HG03060 (cell line): ENCODE data around the gene CFAP61.

ENCODE experiments used
- ATAC-seq: cut with Tn5 transposase; IDR thresholded peaks from one replicate; pipeline ENCODE4 v1.9.1; 2021; ENCODE audit warnings: low read depth, moderate number of reproducible peaks; ENCODE audit not compliant: unreplicated experiment

The CFAP61 gene

DNA sequence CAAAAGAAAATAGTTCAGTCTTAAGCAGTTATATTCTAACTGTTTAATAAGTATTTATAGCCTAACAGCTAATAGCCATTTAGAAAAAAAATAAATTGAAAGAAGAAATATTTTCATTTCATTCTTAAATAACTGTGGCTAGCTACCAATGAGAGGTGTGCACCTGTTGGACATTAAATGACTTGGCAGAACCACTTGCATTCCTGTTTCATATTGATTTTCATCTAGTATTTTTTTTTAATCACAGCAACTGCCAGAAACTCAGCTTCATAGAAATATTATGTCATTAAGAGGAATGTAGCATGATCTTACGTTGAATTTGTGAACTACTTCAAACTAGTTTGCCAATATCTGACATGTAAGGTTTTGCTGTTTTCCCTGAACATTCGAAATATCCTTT is 25.0 kb upstream of the CFAP61 start:
- no peak for ATAC-seq

GRCh38 chr20:20031790-20032189 is 20.5 kb upstream of the CFAP61 start:
- no peak for ATAC-seq

- no peak for ATAC-seq
Observed at GRCh38 chr20:20034486-20034885, 17.8 kb upstream of the CFAP61 start.

GRCh38 chr20:20036756-20037155 is 15.6 kb upstream of the CFAP61 start:
- ATAC-seq = no peak

GRCh38 chr20:20037960-20038359 is 14.4 kb upstream of the CFAP61 start:
- ATAC-seq = no peak

DNA sequence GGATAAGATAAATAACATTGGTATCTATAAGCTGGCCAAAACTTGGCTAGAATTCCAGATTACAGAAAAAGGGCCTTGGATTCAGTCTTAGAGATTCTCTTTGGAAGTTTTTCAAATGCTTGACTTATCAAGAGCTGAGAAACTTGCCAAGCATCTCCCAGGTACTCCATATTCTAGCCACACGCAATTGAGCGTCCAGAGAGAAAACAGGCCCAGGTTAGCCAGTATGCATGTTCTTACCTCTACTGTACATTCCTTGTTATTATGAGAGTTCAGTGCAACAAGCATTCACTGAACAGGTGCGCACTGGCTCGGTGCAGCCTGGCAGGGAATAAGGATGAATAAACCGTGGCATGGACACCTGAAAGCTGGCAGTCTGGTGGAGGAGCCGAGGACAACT is 13.7 kb upstream of the CFAP61 start:
- no peak for ATAC-seq

DNA sequence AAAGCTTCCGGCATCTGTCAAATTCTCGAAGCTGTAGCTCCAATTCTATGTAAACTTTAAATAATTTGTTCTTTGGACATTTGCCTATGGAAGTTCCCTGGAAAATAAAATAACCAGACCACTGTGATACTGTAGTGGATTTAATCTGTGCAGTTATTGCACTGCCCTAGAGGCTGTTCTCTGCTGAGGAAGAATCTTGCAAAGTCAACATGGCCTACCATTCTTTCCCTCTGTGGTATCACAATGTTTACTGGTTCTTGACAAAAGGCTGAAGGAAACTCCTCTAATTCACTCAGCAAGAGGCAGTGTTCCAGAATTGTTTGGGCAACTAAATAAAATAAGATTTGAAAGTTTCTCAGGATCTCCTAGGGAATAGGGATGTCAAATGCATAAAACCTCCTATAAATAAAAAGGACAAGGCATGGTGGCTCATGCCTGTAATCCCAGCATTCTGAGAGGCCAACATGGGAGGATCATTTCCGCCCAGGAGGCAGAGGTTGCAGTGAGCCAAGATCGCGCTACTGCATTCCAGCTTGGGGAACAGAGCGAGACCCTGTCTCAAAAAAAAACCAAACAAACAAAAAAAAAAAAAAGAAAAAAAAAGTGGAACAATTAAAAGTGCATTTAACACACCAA is 12.5 kb upstream of the CFAP61 start:
- no peak for ATAC-seq

- ATAC-seq = no peak
Observed at GRCh38 chr20:20051767-20052073, 612 bp upstream of the CFAP61 start.

- ATAC-seq = no peak
Observed at GRCh38 chr20:20060234-20060998, 8.1 kb downstream of the CFAP61 start.

DNA sequence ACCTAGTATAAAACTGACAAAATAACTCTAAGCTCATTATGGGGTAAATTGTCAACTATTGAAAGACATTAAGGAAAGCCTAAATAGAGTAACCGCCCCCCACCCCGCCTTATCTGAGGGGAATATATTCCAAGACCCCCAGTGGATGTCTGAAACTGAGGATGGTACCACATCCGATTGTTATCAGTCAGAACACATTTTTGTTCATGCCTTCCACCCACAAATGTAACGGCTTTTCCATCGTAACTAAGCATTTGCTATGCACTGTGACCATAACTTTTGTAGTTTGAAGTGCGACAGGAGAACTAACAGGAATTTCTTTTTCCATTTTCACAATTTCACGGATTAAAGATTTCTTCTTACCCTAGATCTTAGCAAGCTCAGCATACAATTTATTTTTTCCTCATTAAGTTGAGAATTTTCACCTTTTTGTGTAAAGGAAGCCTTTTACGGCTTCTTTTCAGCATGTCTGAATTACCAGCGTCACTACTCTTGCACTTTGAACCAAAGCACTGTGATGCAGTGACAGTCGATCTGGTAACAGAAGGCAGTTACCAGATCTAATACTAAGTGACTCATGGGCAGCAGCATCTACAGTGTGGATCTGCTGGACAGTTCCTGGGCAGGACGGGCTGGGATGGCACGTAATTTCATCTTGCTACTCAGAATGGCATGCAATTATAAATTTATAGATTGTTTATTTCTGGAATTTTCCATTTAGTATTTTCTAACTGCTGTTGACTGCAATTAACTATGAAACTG is 11.8 kb downstream of the CFAP61 start:
- no peak for ATAC-seq

- ATAC-seq = no peak
Observed at GRCh38 chr20:20065361-20065760, 13.0 kb downstream of the CFAP61 start.

GRCh38 chr20:20070871-20071726 is 18.8 kb downstream of the CFAP61 start:
- ATAC-seq = no peak

DNA sequence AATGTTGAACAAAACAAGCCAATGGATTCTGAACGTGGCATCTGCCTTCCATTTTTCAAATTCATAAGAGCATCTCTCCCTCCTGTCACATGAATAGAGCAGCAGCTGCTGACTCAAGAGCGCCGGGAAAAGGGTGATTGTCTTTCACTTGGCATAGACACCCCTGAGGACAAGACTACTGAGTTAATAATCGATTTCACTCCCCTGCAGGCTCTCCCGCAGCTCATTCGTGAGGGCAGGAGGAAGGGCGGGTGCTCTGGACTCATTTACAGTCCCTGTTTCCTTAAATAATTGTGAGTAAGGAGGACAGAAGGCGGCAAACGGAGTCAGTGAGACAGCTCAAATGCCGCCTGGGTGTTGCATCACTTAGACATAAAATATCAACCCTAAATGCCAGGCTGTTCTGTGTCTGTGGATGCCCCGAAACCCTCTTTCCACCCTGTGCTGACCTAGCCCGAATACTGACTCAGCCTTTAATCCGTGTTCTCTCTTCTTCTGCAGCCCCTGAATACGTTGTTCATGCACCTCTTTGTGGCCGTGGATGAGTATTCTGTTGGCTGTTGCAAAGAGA is 21.6 kb downstream of the CFAP61 start:
- ATAC-seq = no peak

DNA sequence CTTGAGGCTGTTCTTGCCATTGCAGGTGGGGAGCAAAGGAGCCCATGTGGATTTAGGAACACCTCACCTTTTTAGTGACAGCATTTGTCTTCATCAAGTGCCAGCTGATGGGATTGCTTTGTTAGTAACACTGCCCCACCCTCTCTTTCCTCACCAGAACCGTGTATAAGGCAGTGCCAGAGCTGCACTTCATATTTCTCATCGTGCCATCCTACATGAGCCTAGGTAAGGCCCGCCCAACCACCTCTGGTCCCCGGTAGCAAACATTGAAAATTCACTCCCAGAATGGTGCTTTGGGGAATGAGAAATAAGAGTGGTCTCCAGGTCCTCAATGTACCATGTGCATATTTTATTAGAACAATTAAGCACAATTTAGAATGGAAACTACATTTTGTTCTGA is 22.7 kb downstream of the CFAP61 start:
- no peak for ATAC-seq

DNA sequence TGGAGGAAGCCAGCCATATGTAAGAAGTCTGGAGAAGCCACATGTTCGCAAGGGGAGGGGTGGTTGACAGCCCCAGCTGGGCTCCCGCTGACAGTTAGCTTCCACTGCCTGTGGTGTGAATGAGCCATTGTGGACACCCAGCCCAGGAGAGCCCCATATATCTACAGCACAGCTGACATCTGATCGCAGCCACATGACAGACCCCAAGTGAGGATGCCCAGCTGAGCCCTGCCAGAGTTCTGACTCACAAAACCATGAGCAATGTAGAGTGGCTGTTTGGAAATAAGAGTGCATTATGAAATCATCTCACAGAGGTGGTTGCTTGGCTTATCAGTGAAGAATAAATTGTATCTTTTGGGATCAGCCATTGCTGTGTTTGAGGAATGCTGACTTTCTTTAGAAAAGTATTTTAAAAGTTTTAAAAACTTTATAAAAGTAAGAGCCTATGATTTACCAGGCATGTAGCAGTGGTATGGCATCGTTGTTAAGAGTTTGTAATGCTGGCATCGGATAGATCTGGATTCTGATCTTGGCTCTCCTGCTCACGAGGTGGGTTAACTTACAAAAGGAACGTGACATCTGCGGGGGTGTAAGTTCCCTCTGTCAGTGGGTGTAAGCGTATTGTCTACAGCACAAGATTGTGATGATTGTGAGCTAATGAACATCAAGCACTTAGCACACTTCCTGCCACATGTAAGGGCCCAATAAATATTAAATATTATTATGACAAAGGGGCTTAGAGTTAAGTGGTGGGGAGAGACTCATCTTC is 24.1 kb downstream of the CFAP61 start:
- no peak for ATAC-seq

DNA sequence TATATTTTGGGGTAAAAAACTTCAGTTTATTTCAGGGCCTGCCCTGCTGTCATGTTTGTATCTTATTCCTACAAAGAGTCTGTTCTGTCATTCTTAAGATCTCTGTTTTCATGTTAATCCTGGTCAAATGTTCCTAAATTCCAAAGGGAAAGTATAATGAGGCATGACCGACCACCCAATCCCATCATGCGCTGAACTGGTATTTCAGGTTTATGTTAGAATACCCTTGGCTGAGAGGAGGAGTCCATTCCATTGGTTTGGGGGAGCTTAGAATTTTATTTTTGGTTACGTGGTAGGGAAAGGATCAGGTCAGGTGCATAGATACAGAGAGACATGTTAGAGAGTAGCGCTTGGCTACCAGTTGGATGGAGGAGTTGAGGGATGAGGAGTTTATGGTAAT is 25.7 kb downstream of the CFAP61 start:
- ATAC-seq = no peak

- ATAC-seq = no peak
Observed at GRCh38 chr20:20079102-20079784, 26.9 kb downstream of the CFAP61 start.

- no peak for ATAC-seq
Observed at GRCh38 chr20:20083807-20084206, 31.5 kb downstream of the CFAP61 start.

GRCh38 chr20:20084296-20084752 is 32.0 kb downstream of the CFAP61 start:
- no peak for ATAC-seq
